Right forelimb (tissue), 1 donor: ENCODE measurements around the gene CCR6.
"Not testable (repeated sequence)": the region's sequence is repeated elsewhere in the genome, so short reads cannot be mapped to it uniquely, and the experiment has no call there.

ENCODE experiments used
- DNase-seq: peaks from one replicate; pipeline ENCODE4 v3.0.0-alpha.2; 2018

CCR6 gene

GRCh38 chr6:167178896-167179655, 56.2 kb downstream of the CCR6 start:
- not testable (repeated sequence) for DNase-seq

DNA sequence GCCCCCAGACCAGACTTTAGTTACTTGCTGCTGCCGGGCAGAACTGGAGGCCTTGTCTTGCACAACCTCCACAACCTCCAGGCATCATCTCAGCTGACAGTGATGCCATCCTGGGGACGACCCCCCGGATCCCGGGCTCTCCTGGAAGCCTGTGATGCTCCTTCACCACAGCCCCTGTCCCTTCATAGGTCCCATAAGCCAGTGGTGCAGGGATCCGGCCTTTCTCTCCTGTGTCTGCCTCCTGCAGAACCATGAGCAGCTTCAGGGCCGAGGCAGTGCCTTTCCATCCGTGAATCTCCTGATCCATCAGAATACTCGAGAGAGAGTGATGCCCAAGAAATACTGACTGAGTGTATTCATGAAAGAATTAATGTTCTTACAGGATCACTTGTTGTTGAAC, 57.2 kb downstream of the CCR6 start:
- not testable (repeated sequence) for DNase-seq

- DNase-seq: not testable (repeated sequence)
These were observed 58.5 kb downstream of the CCR6 start for GRCh38 chr6:167181351-167181750.

DNA sequence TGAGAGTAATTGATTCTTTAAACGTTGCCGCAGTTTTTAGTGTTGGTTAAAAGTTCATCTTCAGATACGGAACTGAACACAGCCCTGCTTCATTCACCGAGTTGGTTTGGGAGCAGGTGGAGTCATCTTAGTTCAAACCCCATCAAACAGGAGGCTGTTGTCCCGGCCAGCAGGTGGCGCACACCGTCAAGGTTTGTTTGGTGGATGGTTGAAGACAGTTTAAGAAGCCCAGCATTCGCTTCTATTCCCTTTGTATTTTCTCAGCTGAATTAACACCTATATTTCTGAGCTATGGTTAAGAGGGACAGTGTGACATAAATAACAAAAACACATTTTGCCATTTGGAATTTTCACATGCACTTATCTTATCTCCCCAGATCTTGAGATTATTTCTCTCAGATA, 60.0 kb downstream of the CCR6 start:
- not testable (repeated sequence) for DNase-seq

- DNase-seq: not testable (repeated sequence)
These were observed 62.2 kb downstream of the CCR6 start for GRCh38 chr6:167185101-167185500.

- DNase-seq: not testable (repeated sequence)
These were observed 64.4 kb downstream of the CCR6 start for GRCh38 chr6:167187275-167187674.
